HEK293T (cell line): Measurements from ENCODE around the gene C22orf42.
"Not testable (repeated sequence)": the region's sequence is repeated elsewhere in the genome, so short reads cannot be mapped to it uniquely, and the experiment has no call there.

Experiments
- ARNT ChIP-seq: fragments of 450-650 bp; IDR thresholded peaks from 2 replicates; pipeline ENCODE4 v1.6.1; 2017; ENCODE audit warnings: mild to moderate bottlenecking
- BHLHE40 ChIP-seq: fragments of 450-650 bp; IDR thresholded peaks from 2 replicates; pipeline ENCODE4 v1.6.1; 2016; ENCODE audit warnings: mild to moderate bottlenecking, moderate library complexity, borderline replicate concordance
- ELF4 ChIP-seq: fragments of 450-650 bp; IDR thresholded peaks from 2 replicates; pipeline ENCODE4 v1.6.1; 2017; ENCODE audit warnings: antibody characterized with exemption
- FOXK2 ChIP-seq: fragments of 450-650 bp; IDR thresholded peaks from 2 replicates; pipeline ENCODE4 v1.6.1; 2016; ENCODE audit warnings: mild to moderate bottlenecking
- FOXM1 ChIP-seq: fragments of 450-650 bp; IDR thresholded peaks from 2 replicates; pipeline ENCODE4 v1.6.1; 2017; ENCODE audit warnings: mild to moderate bottlenecking, borderline replicate concordance
- HDGF ChIP-seq: fragments of 450-650 bp; IDR thresholded peaks from 2 replicates; pipeline ENCODE4 v1.6.1; 2017; ENCODE audit warnings: antibody characterized with exemption, borderline replicate concordance
- L3MBTL2 ChIP-seq: fragments of 450-650 bp; conservative IDR thresholded peaks from 2 replicates; pipeline ENCODE4 v1.6.1; 2016; ENCODE audit warnings: mild to moderate bottlenecking
- NFRKB ChIP-seq: fragments of 450-650 bp; IDR thresholded peaks from 2 replicates; pipeline ENCODE4 v1.6.1; 2016; ENCODE audit warnings: mild to moderate bottlenecking, moderate library complexity
- SP1 ChIP-seq: fragments of 450-650 bp; IDR thresholded peaks from 2 replicates; pipeline ENCODE4 v1.6.1; 2017
- SUZ12 ChIP-seq: fragments of 450-650 bp; IDR thresholded peaks from 2 replicates; pipeline ENCODE4 v1.6.1; 2016; ENCODE audit warnings: mild to moderate bottlenecking
- TF ChIP-seq, protein P1 (sequence below): fragments of 450-650 bp; IDR thresholded peaks from 2 replicates; pipeline ENCODE4 v1.6.1; 2016

- TF ChIP-seq SUZ12, ELF4, FOXM1, ARNT, SP1, BHLHE40, NFRKB, FOXK2, HDGF, L3MBTL2: not testable (repeated sequence)
- TF ChIP-seq, protein P1, sequence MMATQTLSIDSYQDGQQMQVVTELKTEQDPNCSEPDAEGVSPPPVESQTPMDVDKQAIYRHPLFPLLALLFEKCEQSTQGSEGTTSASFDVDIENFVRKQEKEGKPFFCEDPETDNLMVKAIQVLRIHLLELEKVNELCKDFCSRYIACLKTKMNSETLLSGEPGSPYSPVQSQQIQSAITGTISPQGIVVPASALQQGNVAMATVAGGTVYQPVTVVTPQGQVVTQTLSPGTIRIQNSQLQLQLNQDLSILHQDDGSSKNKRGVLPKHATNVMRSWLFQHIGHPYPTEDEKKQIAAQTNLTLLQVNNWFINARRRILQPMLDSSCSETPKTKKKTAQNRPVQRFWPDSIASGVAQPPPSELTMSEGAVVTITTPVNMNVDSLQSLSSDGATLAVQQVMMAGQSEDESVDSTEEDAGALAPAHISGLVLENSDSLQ: not testable (repeated sequence)
Observed at GRCh38 chr22:32137731-32138324, 21.3 kb downstream of the C22orf42 start.
